IMR-90 (cell line): ENCODE data around the gene TRAK2. TPM values are rescaled to one million over a fixed set of nuclear protein-coding genes. Genes with fewer than 3 reads are reported as not detected.

Experiments used
- ATAC-seq: fragments of 200-7000 bp; cut with Tn5 transposase; 2 replicates; pipeline ENCODE4 v1.9.1; 2020; ENCODE audit warnings: low read depth, mild to moderate bottlenecking, moderate library complexity
- BruUV-seq: library from RNA; stranded (reverse); fragments of 400-500 nt; replicated peaks from 2 replicates; lab custom pipeline; 2021; lab: Mats Ljungman, UMichigan
- CTCF ChIA-PET: fragments of 300-600 bp; formaldehyde crosslinking; extraction: SDS; loops from one replicate; lab custom pipeline; 2021; ENCODE audit warnings: antibody characterized with exemption; lab: Yijun Ruan, JAX
- POLR2A ChIA-PET: fragments of 300-600 bp; sonication (Branson Sonifier 250); formaldehyde crosslinking; loops from one replicate; lab custom pipeline; 2022; ENCODE audit warnings: antibody characterized with exemption; ENCODE audit not compliant: unreplicated experiment; lab: Charles Lee
- DNase-seq: peaks from one replicate; pipeline ENCODE4 v3.0.0; 2013
- H2AFZ ChIP-seq: replicated peaks from 2 replicates; pipeline ENCODE3; 2013; ENCODE audit warnings: low read length, mild to moderate bottlenecking; ENCODE audit not compliant: poor library complexity
- H2AK5ac ChIP-seq: 2 replicates; pipeline ENCODE4 v1.6.1; 2013; ENCODE audit warnings: low read depth, low read length, inconsistent platforms
- H2AK9ac ChIP-seq: replicated peaks from 2 replicates; pipeline ENCODE3; 2013; ENCODE audit warnings: mild to moderate bottlenecking, low read depth, low read length, moderate library complexity; ENCODE audit not compliant: poor library complexity
- H2BK120ac ChIP-seq: 2 replicates; pipeline ENCODE4 v1.6.1; 2013; ENCODE audit warnings: low read depth, low read length, inconsistent platforms
- H2BK15ac ChIP-seq: 3 replicates; pipeline ENCODE4 v1.6.1; 2013; ENCODE audit warnings: low read depth, low read length, inconsistent platforms
- H2BK20ac ChIP-seq: 2 replicates; pipeline ENCODE4 v1.6.1; 2013; ENCODE audit warnings: low read depth, mild to moderate bottlenecking, inconsistent platforms, low read length, moderate library complexity
- H2BK5ac ChIP-seq: 2 replicates; pipeline ENCODE4 v1.6.1; 2013; ENCODE audit warnings: mild to moderate bottlenecking, low read depth, low read length, inconsistent platforms; ENCODE audit not compliant: poor library complexity, severe bottlenecking
- H3K14ac ChIP-seq: replicated peaks from 2 replicates; pipeline ENCODE4 v1.6.1; 2013; ENCODE audit warnings: low read depth, low read length, inconsistent platforms
- H3K18ac ChIP-seq: 2 replicates; pipeline ENCODE4 v1.6.1; 2013; ENCODE audit warnings: low read depth, low read length, control low read depth
- H3K23ac ChIP-seq: 2 replicates; pipeline ENCODE4 v1.6.1; 2013; ENCODE audit warnings: low read depth, low read length, inconsistent platforms
- H3K27ac ChIP-seq: 2 replicates; pipeline ENCODE4 v1.5.1; 2013; ENCODE audit warnings: mild to moderate bottlenecking, control low read depth, low read length; ENCODE audit not compliant: insufficient read depth
- H3K27me3 ChIP-seq: 2 replicates; pipeline ENCODE4 v1.6.1; 2013; ENCODE audit warnings: low read length; ENCODE audit not compliant: control insufficient read depth, insufficient read depth
- H3K36me3 ChIP-seq: 2 replicates; pipeline ENCODE4 v1.6.1; 2013; ENCODE audit warnings: low read length, mixed read lengths; ENCODE audit not compliant: control insufficient read depth, insufficient read depth
- H3K4ac ChIP-seq: 2 replicates; pipeline ENCODE4 v1.6.1; 2013; ENCODE audit warnings: low read depth, low read length, inconsistent platforms
- H3K4me1 ChIP-seq: 2 replicates; pipeline ENCODE4 v1.6.1; 2013; ENCODE audit warnings: low read length, mixed read lengths; ENCODE audit not compliant: control insufficient read depth, insufficient read depth
- H3K4me2 ChIP-seq: 2 replicates; pipeline ENCODE4 v1.6.1; 2013; ENCODE audit warnings: low read depth, mild to moderate bottlenecking, control low read depth, low read length, moderate library complexity
- H3K4me3 ChIP-seq: 2 replicates; pipeline ENCODE4 v1.5.1; 2013; ENCODE audit warnings: low read depth, mild to moderate bottlenecking, control low read depth, low read length, moderate library complexity; ENCODE audit not compliant: insufficient read depth
- H3K56ac ChIP-seq: 2 replicates; pipeline ENCODE4 v1.6.1; 2013; ENCODE audit warnings: low read length, inconsistent platforms; ENCODE audit not compliant: insufficient read depth; ENCODE audit errors: extremely low read depth
- H3K79me1 ChIP-seq, 2 experiments: 2 replicates each; pipeline ENCODE4 v1.6.1; 2013; ENCODE audit warnings: low read length in 2 of 2, inconsistent platforms in 1 of 2, low read depth in 1 of 2
- H3K9ac ChIP-seq: 2 replicates; pipeline ENCODE4 v1.6.1; 2013; ENCODE audit warnings: low read depth, low read length, control low read depth
- H3K9me1 ChIP-seq: 2 replicates; pipeline ENCODE4 v1.6.1; 2013; ENCODE audit warnings: low read length, inconsistent platforms; ENCODE audit not compliant: insufficient read depth
- H3K9me3 ChIP-seq: 2 replicates; pipeline ENCODE4 v1.6.1; 2013; ENCODE audit warnings: low read length; ENCODE audit not compliant: control insufficient read depth, insufficient read depth
- H4K20me1 ChIP-seq: 2 replicates; pipeline ENCODE4 v1.6.1; 2013; ENCODE audit warnings: low read length, inconsistent platforms; ENCODE audit not compliant: insufficient read depth
- H4K5ac ChIP-seq: 2 replicates; pipeline ENCODE4 v1.6.1; 2013; ENCODE audit warnings: mild to moderate bottlenecking, low read depth, low read length, control low read depth
- H4K8ac ChIP-seq, 2 experiments: 2 replicates each; pipeline ENCODE4 v1.6.1; 2013; ENCODE audit warnings: low read depth in 2 of 2, low read length in 2 of 2, control low read depth in 1 of 2, inconsistent platforms in 1 of 2
- H4K91ac ChIP-seq: 2 replicates; pipeline ENCODE4 v1.6.1; 2013; ENCODE audit warnings: low read depth, low read length, inconsistent platforms; ENCODE audit not compliant: insufficient read depth
- BHLHE40 ChIP-seq: fragments of 150-350 bp; IDR thresholded peaks from 2 replicates; pipeline ENCODE4 v1.6.1; 2016; ENCODE audit warnings: mild to moderate bottlenecking, low read depth, low read length
- CEBPB ChIP-seq: IDR thresholded peaks from 2 replicates; pipeline ENCODE4 v1.6.1; 2012; ENCODE audit warnings: low read depth, low read length, improper control_type of control experiment
- CTCF ChIP-seq: conservative IDR thresholded peaks from 2 replicates; pipeline ENCODE4 v1.5.1; 2012; ENCODE audit warnings: mild to moderate bottlenecking, low read depth, low read length, improper control_type of control experiment
- ELK1 ChIP-seq: fragments of 150-350 bp; IDR thresholded peaks from 2 replicates; pipeline ENCODE4 v1.6.1; 2016; ENCODE audit warnings: low read depth, mild to moderate bottlenecking, low read length, moderate library complexity, borderline replicate concordance
- FOS ChIP-seq: fragments of 150-350 bp; IDR thresholded peaks from 2 replicates; pipeline ENCODE4 v1.6.1; 2016; ENCODE audit warnings: low read depth, low read length
- MAFK ChIP-seq: IDR thresholded peaks from 2 replicates; pipeline ENCODE4 v1.6.1; 2012; ENCODE audit warnings: low read depth, low read length, improper control_type of control experiment
- MAZ ChIP-seq: IDR thresholded peaks from 2 replicates; pipeline ENCODE4 v1.6.1; 2012; ENCODE audit warnings: low read depth, mild to moderate bottlenecking, low read length, improper control_type of control experiment, moderate library complexity, borderline replicate concordance
- MXI1 ChIP-seq: IDR thresholded peaks from 2 replicates; pipeline ENCODE4 v1.6.1; 2012; ENCODE audit warnings: low read depth, mild to moderate bottlenecking, low read length, moderate library complexity, borderline replicate concordance
- NFE2L2 ChIP-seq: fragments of 150-350 bp; IDR thresholded peaks from 2 replicates; pipeline ENCODE4 v1.6.1; 2016; ENCODE audit warnings: low read depth, mild to moderate bottlenecking, low read length
- POLR2A ChIP-seq: IDR thresholded peaks from 2 replicates; pipeline ENCODE4 v1.6.1; 2012; ENCODE audit warnings: mild to moderate bottlenecking, low read depth, low read length
- RAD21 ChIP-seq: IDR thresholded peaks from 2 replicates; pipeline ENCODE4 v1.6.1; 2012; ENCODE audit warnings: low read length, improper control_type of control experiment
- RCOR1 ChIP-seq: IDR thresholded peaks from 2 replicates; pipeline ENCODE4 v1.6.1; 2012; ENCODE audit warnings: mild to moderate bottlenecking, low read length, improper control_type of control experiment; ENCODE audit not compliant: insufficient replicate concordance
- RFX5 ChIP-seq: IDR thresholded peaks from 2 replicates; pipeline ENCODE4 v1.8.0; 2012; ENCODE audit warnings: low read depth, mild to moderate bottlenecking, low read length, moderate library complexity
- USF2 ChIP-seq: fragments of 150-350 bp; IDR thresholded peaks from 2 replicates; pipeline ENCODE4 v1.6.1; 2017; ENCODE audit warnings: mild to moderate bottlenecking, antibody characterized with exemption, low read length, low read depth
- WGBS, 2 experiments: methylation state at CpG; one replicate each; pipeline versions ENCODE4 v1.1.5 to v1.1.7; 2013; ENCODE audit warnings: missing lambda C conversion rate in 2 of 2; ENCODE audit not compliant: insufficient read length in 1 of 2; ENCODE audit errors: extremely low coverage in 2 of 2; 5-methylcytosine and 5-hydroxymethylcytosine counted together
- dilution Hi-C: fragments of 300-500 bp; cut with HindIII; formaldehyde crosslinking; loops from one replicate; pipeline ENCODE4 v1.14.3; 2018; ENCODE audit warnings: low sequenced_read_pairs; ENCODE audit not compliant: unreplicated experiment
- in situ Hi-C: fragments of 300-500 bp; cut with MboI; formaldehyde crosslinking; loops from 3 replicates; pipeline ENCODE4 v1.14.3; 2019; ENCODE audit warnings: low sequenced_read_pairs, inconsistent platforms, mixed read lengths
- intact Hi-C: fragments of 100-400 bp; cut with micrococcal nuclease; formaldehyde crosslinking; loops from 2 replicates; pipeline ENCODE4 v1.10.0; 2022
- polyA plus RNA-seq, 3 experiments: library from polyadenylated mRNA; depleted of rRNA; stranded (reverse); fragments of >200 nt; gene quantifications; 2 replicates each; pipeline ENCODE4 v1.2.3, GENCODE V29; 2012; ENCODE audit warnings: low replicate concordance in 1 of 3
- total RNA-seq: library from RNA; depleted of rRNA; stranded (reverse); fragments of >200 nt; gene quantifications from 2 replicates; pipeline ENCODE4 v1.2.3, GENCODE V29; 2012

The TRAK2 gene
- total and polyA plus RNA-seq, 2 of the 4 experiments (the other 2 are of a cell fraction), result 13.1 to 65.4 TPM

- no peak overlapping the region for H3K56ac ChIP-seq
- DNase-seq (no peak), ATAC-seq (no peak)
- dilution Hi-C loops (no loop called here), in situ Hi-C loops (no loop called here), intact Hi-C loops (no loop called here)
- no peak overlapping the region for H2BK15ac ChIP-seq
- no peaks in the 10 kb centered on the region for H3K27me3 ChIP-seq
- H4K20me1 ChIP-seq, result no peaks in the 10 kb centered on the region
- no peak overlapping the region for H3K14ac ChIP-seq
- H3K27ac ChIP-seq, result no peak overlapping the region
- no peaks in the 10 kb centered on the region; a peak in 1 of 4 replicates for H3K79me1 ChIP-seq
- H2BK20ac ChIP-seq, result no peak overlapping the region
- no peak overlapping the region for H2BK120ac ChIP-seq
- no peaks in the 10 kb centered on the region for H3K9me3 ChIP-seq
- H3K18ac ChIP-seq, result no peak overlapping the region
- no peak overlapping the region for H2BK5ac ChIP-seq
- H2AFZ ChIP-seq, result no peak overlapping the region
- no peak overlapping the region for H2AK5ac ChIP-seq
- CTCF ChIA-PET, result no interaction called here
- H3K9me1 ChIP-seq, result no peaks in the 10 kb centered on the region
- no peak overlapping the region for H3K9ac ChIP-seq
- WGBS, 2 experiments, result no CpG with 5 or more reads among the region's 4 CpGs
- H3K4me2 ChIP-seq, result no peak overlapping the region
- H4K8ac ChIP-seq, result no peak overlapping the region
- H4K5ac ChIP-seq, result no peak overlapping the region
- no peak overlapping the region for H3K23ac ChIP-seq
- no peak overlapping the region for H4K91ac ChIP-seq
- peaks cover 10% of the 10 kb centered on the region for H3K36me3 ChIP-seq
- H3K4ac ChIP-seq, result no peak overlapping the region
- H2AK9ac ChIP-seq, result no peak overlapping the region
- H3K4me3 ChIP-seq, result no peak overlapping the region
- TF ChIP-seq CTCF (no peak), RFX5 (no peak), BHLHE40 (no peak), RCOR1 (no peak), ELK1 (no peak), NFE2L2 (no peak), CEBPB (no peak), MAFK (no peak), FOS (no peak), USF2 (no peak), MAZ (no peak), RAD21 (no peak), POLR2A (no peak), MXI1 (no peak)
- no TSS peak for BruUV-seq
- H3K4me1 ChIP-seq, result no peaks in the 10 kb centered on the region
- POLR2A ChIA-PET, result no interaction called here
Measured at GRCh38 chr2:201482543-201482942, 31.3 kb upstream of the TRAK2 start.
